22Rv1 (cell line): ENCODE data around the gene HIPK2.

Source experiments
- CTCF ChIP-seq: fragments of 450-650 bp; IDR thresholded peaks from 2 replicates; pipeline ENCODE4 v1.5.1; 2017; ENCODE audit warnings: mild to moderate bottlenecking
- ZFX ChIP-seq: fragments of 450-650 bp; IDR thresholded peaks from 2 replicates; pipeline ENCODE4 v1.6.1; 2017; ENCODE audit warnings: antibody characterized with exemption, borderline replicate concordance

GRCh38 chr7:139821349-139822105 lies 43.7 kb upstream of the HIPK2 start:
- TF ChIP-seq CTCF (no peak), ZFX (no peak)
